GM04503 (cell line): Measurements from ENCODE around the gene CD99.

Experiments used
- DNase-seq: peaks from one replicate; pipeline ENCODE4 v3.0.0-alpha.2; 2012; ENCODE audit warnings: low read depth

CD99 gene, protein sequence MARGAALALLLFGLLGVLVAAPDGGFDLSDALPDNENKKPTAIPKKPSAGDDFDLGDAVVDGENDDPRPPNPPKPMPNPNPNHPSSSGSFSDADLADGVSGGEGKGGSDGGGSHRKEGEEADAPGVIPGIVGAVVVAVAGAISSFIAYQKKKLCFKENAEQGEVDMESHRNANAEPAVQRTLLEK

GRCh38 chrX:2690856-2691542 is at the start of gene CD99:
Gene CD99, plus strand, starts transcription at chrX:2691295. Its CDS starts 66 bp downstream, at chrX:2691361.
- no peak for DNase-seq

DNA sequence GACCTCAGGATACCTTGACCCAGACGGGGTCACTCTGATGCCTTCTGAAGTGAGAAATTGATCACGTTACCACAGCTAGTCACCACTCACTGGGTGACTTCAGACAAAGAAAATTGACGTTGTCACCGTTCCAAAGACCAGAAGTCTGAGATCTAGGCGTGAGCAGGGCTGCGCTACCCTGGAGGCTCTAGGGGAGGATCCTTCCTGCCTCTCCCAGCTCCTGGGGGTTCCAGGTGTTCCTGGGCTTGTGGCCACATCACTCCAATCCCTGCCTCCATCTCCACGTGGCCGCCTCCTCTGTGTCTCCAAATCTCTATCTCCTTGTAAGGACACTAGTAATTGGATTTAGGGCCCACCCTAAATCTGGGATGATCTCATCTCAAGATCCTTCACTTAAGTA is 48.9 kb upstream of the CD99 start:
- DNase-seq, result no peak

GRCh38 chrX:2642791-2643190 is 48.3 kb upstream of the CD99 start:
- no peak for DNase-seq

DNA sequence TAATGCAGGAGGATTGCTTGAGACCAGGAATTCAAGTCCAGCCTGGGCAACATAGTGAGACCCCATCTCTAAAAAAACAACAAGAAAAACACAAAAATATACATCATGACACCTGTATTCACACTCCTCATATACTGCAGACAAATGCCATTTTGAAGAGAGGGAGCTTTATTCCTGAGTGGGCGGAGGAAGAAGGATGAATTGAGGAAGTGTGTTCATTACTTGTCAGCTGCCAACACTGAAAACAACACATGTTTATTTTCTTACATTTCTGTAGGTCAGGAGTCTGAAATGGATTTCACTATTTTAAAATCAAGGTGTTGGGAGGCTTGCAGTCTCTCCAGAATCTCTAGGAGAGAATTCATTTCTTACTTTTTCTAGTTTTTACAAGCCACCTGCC is 47.2 kb upstream of the CD99 start:
- no peak for DNase-seq

DNA sequence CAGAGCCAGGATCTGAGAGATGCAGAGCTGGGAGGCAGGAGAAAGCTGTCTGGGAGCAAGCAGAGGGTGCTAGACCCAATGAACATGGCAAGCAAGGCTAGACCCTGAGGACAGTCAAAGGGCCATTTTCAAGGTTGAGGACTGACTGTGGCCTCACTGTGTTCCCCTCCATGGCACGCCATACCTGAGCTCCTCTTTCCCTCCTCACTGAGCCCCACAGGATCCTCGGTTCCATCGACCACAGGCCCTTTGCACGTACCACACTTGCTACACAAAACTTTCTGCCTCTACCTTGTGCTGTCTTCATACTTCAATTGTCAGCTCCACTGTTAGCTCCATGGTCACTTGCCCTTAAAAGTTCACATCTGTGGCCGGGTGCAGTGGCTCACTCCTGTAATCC is 45.5 kb upstream of the CD99 start:
- no peak for DNase-seq

- DNase-seq, result no peak
Measured at GRCh38 chrX:2647627-2648026, 43.5 kb upstream of the CD99 start.

GRCh38 chrX:2650037-2650436 is 41.1 kb upstream of the CD99 start:
- no peak for DNase-seq

DNA sequence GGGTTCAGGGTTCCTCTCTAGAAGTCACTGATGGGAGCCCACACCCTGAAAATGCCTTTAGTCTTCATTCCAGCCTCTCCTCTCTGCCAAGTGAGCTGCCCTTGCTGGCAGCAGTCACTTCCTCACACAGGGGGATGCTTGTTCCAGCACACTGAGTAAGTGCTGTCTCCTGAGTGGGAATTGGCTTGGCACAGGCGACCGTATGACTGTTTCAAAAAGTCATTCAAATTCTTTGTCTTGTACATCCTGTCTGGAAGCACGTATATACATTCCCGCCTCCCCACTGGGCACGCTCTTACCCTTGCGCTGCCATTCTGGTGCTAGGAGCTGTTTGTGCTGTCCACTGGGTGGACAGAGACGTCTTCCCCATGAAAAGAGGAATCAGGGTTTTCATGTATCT is 40.2 kb upstream of the CD99 start:
- no peak for DNase-seq

- DNase-seq, result no peak
Measured at GRCh38 chrX:2652106-2652505, 39.0 kb upstream of the CD99 start.

- DNase-seq, result no peak
Measured at GRCh38 chrX:2654436-2655340, 36.4 kb upstream of the CD99 start.

GRCh38 chrX:2656257-2656836 is 34.7 kb upstream of the CD99 start:
- DNase-seq, result no peak

DNA sequence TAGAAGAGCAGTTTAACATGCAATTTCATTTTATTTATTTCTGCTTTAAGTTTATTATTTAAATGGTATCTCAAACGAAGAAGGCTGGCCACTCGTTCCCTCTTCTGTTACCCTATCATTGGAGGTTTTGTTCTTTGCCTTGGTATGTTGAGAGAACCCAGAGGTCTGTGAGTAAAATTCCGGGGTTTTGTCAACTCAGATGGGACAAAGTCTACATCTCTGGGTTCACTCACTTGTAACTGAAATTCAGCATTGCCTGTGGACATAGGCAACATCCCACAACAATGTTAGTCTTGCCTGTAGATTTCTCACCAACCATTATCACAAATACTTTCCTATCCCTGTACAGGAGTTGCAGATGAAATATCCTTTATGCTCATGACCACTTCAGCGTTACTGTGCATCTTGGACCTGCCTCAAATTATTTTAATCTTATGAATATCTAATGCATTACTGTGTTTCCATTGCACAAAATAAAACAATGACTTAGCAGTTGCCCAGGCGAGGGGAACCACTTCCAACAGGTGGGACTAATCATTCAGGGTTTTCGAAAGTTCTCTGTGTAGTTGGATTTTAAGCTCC is 33.5 kb upstream of the CD99 start:
- DNase-seq, result no peak

DNA sequence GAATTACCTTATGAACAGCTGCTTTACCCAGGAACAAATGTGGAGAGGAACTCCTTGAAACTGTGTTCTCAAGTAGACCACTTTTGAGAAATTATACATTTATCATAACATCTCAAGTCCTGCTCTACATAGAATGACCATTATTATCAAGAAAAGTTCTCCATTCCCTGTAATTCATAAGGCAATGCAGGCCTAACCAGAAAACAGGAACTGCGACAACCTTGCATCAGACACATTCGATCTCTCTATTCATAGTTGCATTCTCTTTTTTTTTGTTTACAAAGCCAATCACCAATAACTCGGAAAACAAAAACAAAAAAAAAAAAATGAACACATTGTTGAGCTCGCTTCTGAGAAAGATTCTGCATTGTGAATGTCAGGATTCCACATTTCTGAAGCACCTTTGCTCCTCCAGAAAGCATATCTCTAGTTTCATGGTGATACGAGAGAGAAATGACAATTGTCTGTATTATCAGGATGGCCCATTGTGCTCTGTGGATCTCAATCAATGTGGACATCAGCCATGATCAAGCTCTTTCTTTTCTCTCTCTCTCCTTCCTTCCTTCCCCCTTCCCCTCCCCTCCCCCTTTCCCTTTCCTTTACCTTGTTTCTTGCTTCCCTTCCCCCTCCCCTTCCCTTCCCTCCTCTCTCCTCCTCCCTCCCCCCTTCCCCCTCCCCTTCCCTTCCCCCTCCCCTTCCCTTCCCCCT is 32.4 kb upstream of the CD99 start:
- no peak for DNase-seq

GRCh38 chrX:2662586-2662985 is 28.5 kb upstream of the CD99 start:
- no peak for DNase-seq

GRCh38 chrX:2664502-2664901 is 26.6 kb upstream of the CD99 start:
- no peak for DNase-seq

DNA sequence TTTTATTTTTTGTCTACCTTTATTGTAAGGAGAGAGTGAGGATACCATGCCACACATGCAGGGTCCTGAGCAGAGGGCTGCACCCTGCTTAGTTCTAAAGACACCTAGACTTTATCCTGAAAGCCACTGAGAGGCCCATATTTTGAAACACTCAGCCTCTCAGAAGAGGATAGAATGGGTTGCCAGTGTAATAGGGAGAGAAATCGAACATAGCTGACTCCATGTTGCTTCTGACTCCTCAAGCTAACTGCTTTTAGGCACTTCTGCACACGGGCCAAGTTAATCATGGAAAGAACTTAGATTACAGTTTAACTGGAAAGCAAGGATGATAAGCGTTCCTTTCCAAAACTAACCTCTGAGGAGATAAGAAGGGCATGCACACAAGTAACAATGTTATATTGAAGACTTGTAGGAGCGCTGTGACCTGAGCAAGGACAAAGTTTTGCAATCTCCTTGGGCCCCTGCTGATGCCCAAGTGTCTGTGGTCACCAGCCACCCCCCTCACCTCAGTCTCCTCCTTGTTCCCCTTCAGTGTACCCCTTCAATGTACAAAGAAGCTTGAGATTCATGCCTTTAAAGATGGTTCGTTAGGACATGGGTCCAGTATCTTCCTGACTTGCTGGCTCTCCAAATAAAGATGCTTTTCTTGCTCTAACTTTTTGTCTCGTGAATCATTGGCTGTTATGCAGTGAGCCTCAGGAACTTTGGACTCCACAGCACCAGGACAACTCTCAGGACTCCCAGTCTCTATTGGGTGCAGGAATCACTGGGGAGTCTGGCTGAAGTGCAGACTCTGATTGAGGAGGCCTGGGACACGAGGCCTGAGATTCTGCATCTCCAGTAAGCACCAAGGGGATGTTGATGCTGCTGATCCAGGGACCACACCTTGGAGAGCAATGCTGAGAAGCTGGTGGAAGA is 25.4 kb upstream of the CD99 start:
- no peak for DNase-seq

GRCh38 chrX:2666491-2666890 is 24.6 kb upstream of the CD99 start:
- no peak for DNase-seq

- DNase-seq, result no peak
Measured at GRCh38 chrX:2670978-2671377, 20.1 kb upstream of the CD99 start.

DNA sequence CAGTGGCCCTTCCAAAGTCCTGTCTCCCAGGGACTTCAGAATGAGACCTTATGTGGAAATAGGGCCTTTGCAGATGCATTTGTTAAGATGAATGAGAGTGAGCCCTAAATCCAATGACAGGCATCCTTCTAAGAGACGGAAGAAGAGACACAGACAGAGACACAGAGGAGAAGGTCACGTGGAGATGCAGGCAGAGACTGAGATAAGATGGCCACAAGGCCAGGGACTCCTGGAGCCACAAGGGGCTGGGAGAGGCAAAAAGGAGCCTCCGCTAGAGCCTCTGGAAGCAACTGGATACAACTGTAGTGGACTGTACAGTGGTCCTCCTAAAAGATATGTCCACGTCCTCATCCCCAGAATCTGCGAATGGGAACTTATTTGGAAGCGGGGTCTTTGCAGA is 19.0 kb upstream of the CD99 start:
- DNase-seq, result no peak

DNA sequence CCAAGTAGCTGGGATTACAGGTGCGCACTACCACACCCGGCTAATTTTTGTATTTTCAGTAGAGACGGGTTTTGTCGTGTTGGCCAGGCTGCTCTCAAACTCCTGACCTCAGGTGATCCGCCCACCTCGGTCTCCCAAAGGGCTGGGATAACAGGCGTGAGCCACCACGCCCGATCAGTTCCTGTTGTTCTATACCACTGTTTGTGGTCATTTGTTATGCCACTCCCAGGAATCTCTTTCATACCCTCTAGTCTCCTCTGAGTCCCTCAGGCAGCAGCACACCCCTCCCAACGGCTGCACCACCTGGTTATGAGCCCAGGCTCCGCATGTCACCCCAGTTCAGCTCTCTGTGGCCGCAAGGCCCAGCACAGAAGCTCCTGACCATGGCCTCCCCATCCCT is 17.5 kb upstream of the CD99 start:
- DNase-seq, result no peak
